HepG2 (cell line): ENCODE results near the gene MSMB. TPM values are rescaled to one million over a fixed set of nuclear protein-coding genes. Genes with fewer than 3 reads are reported as not detected.

ENCODE experiments used
- CAMTA2 ChIP-seq: sonication (generic); formaldehyde crosslinking; IDR thresholded peaks from 2 replicates; pipeline ENCODE4 v1.4.0; 2020; ENCODE audit warnings: mild to moderate bottlenecking, missing genetic modification reagents, borderline replicate concordance
- HNF4A ChIP-seq: sonication (generic); formaldehyde crosslinking; IDR thresholded peaks from 2 replicates; pipeline ENCODE4 v1.4.0; 2020; ENCODE audit warnings: missing genetic modification reagents
- HOXA9 ChIP-seq: sonication (generic); formaldehyde crosslinking; IDR thresholded peaks from 2 replicates; pipeline ENCODE4 v1.8.1; 2022; ENCODE audit warnings: missing genetic modification reagents, mild to moderate bottlenecking, moderate library complexity, borderline replicate concordance
- JARID2 ChIP-seq: sonication (generic); formaldehyde crosslinking; IDR thresholded peaks from 2 replicates; pipeline ENCODE4 v1.8.1; 2023; ENCODE audit warnings: missing genetic modification reagents, inconsistent platforms; ENCODE audit not compliant: insufficient replicate concordance
- MAFG ChIP-seq: sonication (generic); formaldehyde crosslinking; IDR thresholded peaks from 2 replicates; pipeline ENCODE4 v1.5.1; 2020; ENCODE audit warnings: mild to moderate bottlenecking, missing genetic modification reagents
- MLLT10 ChIP-seq: sonication (generic); formaldehyde crosslinking; IDR thresholded peaks from 2 replicates; pipeline ENCODE4 v1.4.0; 2020; ENCODE audit warnings: missing genetic modification reagents
- NR2F6 ChIP-seq, 2 experiments: IDR thresholded peaks; 2 replicates each; pipeline ENCODE4 v1.6.1; 2016; ENCODE audit warnings: antibody characterized with exemption in 1 of 2, mild to moderate bottlenecking in 1 of 2
- ZMYM4 ChIP-seq: sonication (generic); formaldehyde crosslinking; IDR thresholded peaks from 2 replicates; pipeline ENCODE4 v1.8.1; 2023; ENCODE audit warnings: mild to moderate bottlenecking, missing genetic modification reagents
- ZNF577 ChIP-seq: sonication (generic); formaldehyde crosslinking; IDR thresholded peaks from 2 replicates; pipeline ENCODE4 v1.4.0; 2020; ENCODE audit warnings: mild to moderate bottlenecking, low read depth, missing genetic modification reagents, borderline replicate concordance
- polyA plus RNA-seq, 8 experiments: library from polyadenylated mRNA; depleted of rRNA in 3 of 8; stranded (reverse) in 7 of 8; unstranded in 1 of 8; fragments of >200 nt; fragmentation: Illumina TruSeq in 4 of 8; extraction: Trizol in 4 of 8; gene quantifications; 2 replicates each; pipeline versions ENCODE4 v1.2.1 to v1.2.3, GENCODE V29; 2011 to 2016; ENCODE audit warnings: low read depth in 4 of 8, missing spikeins in 1 of 8, mixed read lengths in 1 of 8; ENCODE audit not compliant: insufficient read depth in 1 of 8
- total RNA-seq, 5 experiments: library from RNA; depleted of rRNA; stranded (reverse); fragments of >200 nt; fragmentation: Illumina TruSeq; extraction: Trizol; gene quantifications; 2 replicates each; pipeline ENCODE4 v1.2.3, GENCODE V29; 2016; ENCODE audit warnings: low read depth in 1 of 5
- TF ChIP-seq, protein P1 (sequence below): sonication (generic); formaldehyde crosslinking; IDR thresholded peaks from 2 replicates; pipeline ENCODE4 v1.4.0; 2020; ENCODE audit warnings: missing genetic modification reagents, borderline replicate concordance
- TF ChIP-seq, protein P2 (sequence below): sonication (generic); formaldehyde crosslinking; IDR thresholded peaks from 2 replicates; pipeline ENCODE4 v1.5.0; 2020; ENCODE audit warnings: missing genetic modification reagents
- TF ChIP-seq, protein P3 (sequence below): sonication (generic); formaldehyde crosslinking; IDR thresholded peaks from 2 replicates; pipeline ENCODE4 v1.4.0; 2020; ENCODE audit warnings: mild to moderate bottlenecking, missing genetic modification reagents
- TF ChIP-seq, protein P4 (sequence below): fragments of 450-650 bp; IDR thresholded peaks from 2 replicates; pipeline ENCODE4 v1.6.1; 2016
- TF ChIP-seq, protein P5 (sequence below): sonication (generic); formaldehyde crosslinking; IDR thresholded peaks from 2 replicates; pipeline ENCODE4 v1.5.1; 2020; ENCODE audit warnings: mild to moderate bottlenecking, missing genetic modification reagents

MSMB gene
- total and polyA plus RNA-seq, 2 of the 13 experiments (the other 11 are each of a cell fraction or from before 2014, with no cell fraction given), result 0.84 TPM; not detected in 1

DNA sequence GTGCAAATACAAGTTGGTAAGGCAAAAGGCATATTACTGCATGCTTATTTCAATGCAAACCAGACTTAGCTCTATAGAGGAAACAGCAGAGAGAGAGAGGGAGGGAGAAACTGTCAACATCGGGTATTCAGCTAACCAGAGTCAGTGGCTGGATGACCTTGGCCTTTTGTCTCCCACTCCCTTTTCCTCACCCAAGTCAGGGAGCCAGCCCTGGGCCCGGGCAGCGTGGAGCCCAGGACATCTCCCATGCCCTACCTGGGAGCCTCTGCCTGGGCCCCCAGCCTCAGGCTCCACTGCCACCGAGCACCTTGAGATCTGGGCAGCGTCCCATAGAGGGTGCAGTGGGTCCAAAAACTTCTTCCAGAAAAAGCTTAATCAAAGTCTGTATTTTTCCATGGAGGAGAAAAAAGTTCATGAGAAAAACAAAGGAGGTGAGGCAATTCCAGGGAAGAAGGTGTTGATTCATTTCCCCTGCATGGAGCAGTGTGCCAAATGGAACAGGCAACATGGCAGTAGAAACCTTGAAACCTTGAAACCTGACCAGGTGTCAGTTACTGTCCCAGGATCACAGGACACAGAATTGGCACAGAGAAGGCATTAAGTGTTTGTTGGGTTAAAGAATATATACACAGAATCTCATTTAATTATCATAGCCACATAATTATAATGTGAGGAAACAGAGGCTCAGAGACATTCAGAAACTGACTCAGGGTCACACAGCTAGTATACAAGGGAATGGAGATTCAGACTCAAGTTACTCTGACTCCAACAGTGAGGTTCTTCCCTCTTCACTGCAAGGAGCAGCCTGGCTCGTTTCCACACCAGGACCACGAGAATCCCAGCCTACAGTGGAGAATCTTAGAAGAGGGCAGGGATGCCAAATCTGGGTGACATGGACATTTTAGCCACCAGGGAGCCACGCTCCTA lies 9.9 kb downstream of the MSMB start (continued):
- peak; percentile 92 for TF ChIP-seq NR2F6 (IDR thresholded peaks at IDR 0.05)
- TF ChIP-seq NR2F6 (CRISPR knock-in tag; IDR thresholded peaks at IDR 0.05), result peak; percentile 93
- TF ChIP-seq HOXA9 (CRISPR knock-in tag), result no peak
- TF ChIP-seq, protein P1, sequence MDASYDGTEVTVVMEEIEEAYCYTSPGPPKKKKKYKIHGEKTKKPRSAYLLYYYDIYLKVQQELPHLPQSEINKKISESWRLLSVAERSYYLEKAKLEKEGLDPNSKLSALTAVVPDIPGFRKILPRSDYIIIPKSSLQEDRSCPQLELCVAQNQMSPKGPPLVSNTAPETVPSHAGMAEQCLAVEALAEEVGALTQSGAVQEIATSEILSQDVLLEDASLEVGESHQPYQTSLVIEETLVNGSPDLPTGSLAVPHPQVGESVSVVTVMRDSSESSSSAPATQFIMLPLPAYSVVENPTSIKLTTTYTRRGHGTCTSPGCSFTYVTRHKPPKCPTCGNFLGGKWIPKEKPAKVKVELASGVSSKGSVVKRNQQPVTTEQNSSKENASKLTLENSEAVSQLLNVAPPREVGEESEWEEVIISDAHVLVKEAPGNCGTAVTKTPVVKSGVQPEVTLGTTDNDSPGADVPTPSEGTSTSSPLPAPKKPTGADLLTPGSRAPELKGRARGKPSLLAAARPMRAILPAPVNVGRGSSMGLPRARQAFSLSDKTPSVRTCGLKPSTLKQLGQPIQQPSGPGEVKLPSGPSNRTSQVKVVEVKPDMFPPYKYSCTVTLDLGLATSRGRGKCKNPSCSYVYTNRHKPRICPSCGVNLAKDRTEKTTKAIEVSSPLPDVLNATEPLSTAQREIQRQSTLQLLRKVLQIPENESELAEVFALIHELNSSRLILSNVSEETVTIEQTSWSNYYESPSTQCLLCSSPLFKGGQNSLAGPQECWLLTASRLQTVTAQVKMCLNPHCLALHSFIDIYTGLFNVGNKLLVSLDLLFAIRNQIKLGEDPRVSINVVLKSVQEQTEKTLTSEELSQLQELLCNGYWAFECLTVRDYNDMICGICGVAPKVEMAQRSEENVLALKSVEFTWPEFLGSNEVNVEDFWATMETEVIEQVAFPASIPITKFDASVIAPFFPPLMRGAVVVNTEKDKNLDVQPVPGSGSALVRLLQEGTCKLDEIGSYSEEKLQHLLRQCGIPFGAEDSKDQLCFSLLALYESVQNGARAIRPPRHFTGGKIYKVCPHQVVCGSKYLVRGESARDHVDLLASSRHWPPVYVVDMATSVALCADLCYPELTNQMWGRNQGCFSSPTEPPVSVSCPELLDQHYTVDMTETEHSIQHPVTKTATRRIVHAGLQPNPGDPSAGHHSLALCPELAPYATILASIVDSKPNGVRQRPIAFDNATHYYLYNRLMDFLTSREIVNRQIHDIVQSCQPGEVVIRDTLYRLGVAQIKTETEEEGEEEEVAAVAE (CRISPR knock-in tag), result no peak; the same call in 1 of the 2 replicates
- no peak for TF ChIP-seq JARID2 (CRISPR knock-in tag)
- no peak for TF ChIP-seq CAMTA2 (CRISPR knock-in tag)
- TF ChIP-seq MLLT10 (CRISPR knock-in tag), result no peak
- no peak for TF ChIP-seq MAFG (CRISPR knock-in tag)
- TF ChIP-seq, protein P2, sequence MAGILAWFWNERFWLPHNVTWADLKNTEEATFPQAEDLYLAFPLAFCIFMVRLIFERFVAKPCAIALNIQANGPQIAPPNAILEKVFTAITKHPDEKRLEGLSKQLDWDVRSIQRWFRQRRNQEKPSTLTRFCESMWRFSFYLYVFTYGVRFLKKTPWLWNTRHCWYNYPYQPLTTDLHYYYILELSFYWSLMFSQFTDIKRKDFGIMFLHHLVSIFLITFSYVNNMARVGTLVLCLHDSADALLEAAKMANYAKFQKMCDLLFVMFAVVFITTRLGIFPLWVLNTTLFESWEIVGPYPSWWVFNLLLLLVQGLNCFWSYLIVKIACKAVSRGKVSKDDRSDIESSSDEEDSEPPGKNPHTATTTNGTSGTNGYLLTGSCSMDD, result no peak
- no peak for TF ChIP-seq ZNF577 (CRISPR knock-in tag)
- TF ChIP-seq HNF4A (CRISPR knock-in tag), result peak; percentile 87
- TF ChIP-seq, protein P3, sequence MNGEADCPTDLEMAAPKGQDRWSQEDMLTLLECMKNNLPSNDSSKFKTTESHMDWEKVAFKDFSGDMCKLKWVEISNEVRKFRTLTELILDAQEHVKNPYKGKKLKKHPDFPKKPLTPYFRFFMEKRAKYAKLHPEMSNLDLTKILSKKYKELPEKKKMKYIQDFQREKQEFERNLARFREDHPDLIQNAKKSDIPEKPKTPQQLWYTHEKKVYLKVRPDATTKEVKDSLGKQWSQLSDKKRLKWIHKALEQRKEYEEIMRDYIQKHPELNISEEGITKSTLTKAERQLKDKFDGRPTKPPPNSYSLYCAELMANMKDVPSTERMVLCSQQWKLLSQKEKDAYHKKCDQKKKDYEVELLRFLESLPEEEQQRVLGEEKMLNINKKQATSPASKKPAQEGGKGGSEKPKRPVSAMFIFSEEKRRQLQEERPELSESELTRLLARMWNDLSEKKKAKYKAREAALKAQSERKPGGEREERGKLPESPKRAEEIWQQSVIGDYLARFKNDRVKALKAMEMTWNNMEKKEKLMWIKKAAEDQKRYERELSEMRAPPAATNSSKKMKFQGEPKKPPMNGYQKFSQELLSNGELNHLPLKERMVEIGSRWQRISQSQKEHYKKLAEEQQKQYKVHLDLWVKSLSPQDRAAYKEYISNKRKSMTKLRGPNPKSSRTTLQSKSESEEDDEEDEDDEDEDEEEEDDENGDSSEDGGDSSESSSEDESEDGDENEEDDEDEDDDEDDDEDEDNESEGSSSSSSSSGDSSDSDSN (CRISPR knock-in tag), result peak; percentile 82
- peak; percentile 84; the same call in 1 of the 2 replicates for TF ChIP-seq ZMYM4 (CRISPR knock-in tag)
- TF ChIP-seq, protein P4, sequence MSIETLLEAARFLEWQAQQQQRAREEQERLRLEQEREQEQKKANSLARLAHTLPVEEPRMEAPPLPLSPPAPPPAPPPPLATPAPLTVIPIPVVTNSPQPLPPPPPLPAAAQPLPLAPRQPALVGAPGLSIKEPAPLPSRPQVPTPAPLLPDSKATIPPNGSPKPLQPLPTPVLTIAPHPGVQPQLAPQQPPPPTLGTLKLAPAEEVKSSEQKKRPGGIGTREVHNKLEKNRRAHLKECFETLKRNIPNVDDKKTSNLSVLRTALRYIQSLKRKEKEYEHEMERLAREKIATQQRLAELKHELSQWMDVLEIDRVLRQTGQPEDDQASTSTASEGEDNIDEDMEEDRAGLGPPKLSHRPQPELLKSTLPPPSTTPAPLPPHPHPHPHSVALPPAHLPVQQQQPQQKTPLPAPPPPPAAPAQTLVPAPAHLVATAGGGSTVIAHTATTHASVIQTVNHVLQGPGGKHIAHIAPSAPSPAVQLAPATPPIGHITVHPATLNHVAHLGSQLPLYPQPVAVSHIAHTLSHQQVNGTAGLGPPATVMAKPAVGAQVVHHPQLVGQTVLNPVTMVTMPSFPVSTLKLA, result no peak
- TF ChIP-seq, protein P5, sequence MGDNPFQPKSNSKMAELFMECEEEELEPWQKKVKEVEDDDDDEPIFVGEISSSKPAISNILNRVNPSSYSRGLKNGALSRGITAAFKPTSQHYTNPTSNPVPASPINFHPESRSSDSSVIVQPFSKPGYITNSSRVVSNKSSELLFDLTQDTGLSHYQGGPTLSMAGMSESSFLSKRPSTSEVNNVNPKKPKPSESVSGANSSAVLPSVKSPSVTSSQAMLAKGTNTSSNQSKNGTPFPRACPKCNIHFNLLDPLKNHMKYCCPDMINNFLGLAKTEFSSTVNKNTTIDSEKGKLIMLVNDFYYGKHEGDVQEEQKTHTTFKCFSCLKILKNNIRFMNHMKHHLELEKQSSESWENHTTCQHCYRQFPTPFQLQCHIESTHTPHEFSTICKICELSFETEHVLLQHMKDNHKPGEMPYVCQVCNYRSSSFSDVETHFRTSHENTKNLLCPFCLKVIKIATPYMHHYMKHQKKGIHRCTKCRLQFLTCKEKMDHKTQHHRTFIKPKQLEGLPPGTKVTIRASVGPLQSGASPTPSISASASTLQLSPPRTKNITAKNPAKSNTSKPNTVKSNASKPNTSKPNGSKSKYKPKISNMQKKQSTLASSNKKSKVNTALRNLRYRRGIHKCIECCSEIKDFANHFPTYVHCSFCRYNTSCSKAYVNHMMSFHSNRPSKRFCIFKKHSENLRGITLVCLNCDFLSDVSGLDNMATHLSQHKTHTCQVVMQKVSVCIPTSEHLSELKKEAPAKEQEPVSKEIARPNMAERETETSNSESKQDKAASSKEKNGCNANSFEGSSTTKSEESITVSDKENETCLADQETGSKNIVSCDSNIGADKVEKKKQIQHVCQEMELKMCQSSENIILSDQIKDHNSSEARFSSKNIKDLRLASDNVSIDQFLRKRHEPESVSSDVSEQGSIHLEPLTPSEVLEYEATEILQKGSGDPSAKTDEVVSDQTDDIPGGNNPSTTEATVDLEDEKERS, result peak; percentile 73; the same call in 1 of the 2 replicates
